ENCODE measurements around the gene DPM3.

- TF ChIP-seq CTCF (IDR thresholded peaks at IDR 0.05) (no peak), POLR2A (IDR thresholded peaks at IDR 0.05) (no peak)
Observed at GRCh38 chr1:155131285-155131684, 9.0 kb downstream of the DPM3 start.
